DMS79 (cell line): Measurements from ENCODE around the gene MICAL2.
"Not testable (repeated sequence)": the region's sequence is repeated elsewhere in the genome, so short reads cannot be mapped to it uniquely, and the experiment has no call there.

Experiments
- DNase-seq: peaks from one replicate; lab custom pipeline; 2025; lab: John Stamatoyannopoulos, UW

The MICAL2 gene

DNA sequence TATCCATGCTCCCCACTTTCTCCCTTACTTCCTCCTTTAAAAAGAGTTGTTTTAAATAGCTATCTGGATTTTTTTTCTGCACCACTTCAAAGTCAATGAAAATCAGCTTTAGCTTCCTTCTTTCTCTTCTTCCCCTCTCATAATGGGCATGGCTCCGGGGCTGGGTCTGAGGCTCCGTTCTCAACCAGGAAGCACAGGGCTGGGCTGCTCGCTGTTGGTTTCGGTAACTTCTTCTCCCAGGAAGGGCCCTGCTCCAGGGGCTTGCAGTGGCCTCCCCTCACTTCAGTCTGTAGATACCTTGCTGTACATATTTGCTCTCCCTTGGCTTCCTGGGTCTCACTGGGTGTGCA, 23.8 kb downstream of the MICAL2 start:
- no peak for DNase-seq

GRCh38 chr11:12135185-12135584, 24.8 kb downstream of the MICAL2 start:
- DNase-seq = no peak

- no peak for DNase-seq
These were observed 26.8 kb downstream of the MICAL2 start for GRCh38 chr11:12137005-12137690.

- no peak for DNase-seq
These were observed 27.7 kb downstream of the MICAL2 start for GRCh38 chr11:12137938-12138731.

DNA sequence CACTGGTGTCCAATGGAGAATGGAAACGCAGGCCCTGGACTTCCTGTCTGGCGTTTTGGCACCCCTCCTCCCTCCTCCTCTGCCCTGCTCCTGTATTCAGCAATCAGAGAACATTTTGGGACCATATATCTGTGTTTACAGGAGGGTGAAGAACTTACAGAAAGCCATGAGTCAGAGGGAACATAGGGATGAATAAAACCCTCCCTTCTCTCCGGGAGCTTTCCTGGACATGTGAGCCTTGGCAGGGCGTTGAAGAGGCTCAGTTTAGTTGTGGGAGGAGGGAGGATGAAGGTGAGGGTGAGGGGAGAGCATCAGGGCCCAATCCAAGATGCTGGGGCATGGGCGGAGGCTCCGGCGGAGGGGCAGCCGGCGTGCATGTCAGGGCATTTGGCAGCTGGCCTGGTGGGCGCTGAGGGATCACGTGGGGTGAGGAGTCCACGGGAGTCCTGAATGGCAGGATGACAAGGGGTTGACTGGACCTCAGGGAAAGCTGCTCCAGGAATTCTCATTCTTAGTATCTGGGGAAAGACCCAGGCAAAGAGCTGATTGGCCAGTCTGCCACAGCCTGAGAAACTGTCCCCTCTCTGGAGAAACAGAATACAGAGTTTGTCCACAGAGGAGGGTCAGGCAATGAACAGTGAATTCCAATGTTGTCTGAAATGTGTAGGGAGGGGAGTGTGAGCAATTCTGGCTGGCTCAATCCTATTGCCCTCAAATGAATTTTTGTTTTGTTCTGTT, 28.9 kb downstream of the MICAL2 start:
- no peak for DNase-seq

DNA sequence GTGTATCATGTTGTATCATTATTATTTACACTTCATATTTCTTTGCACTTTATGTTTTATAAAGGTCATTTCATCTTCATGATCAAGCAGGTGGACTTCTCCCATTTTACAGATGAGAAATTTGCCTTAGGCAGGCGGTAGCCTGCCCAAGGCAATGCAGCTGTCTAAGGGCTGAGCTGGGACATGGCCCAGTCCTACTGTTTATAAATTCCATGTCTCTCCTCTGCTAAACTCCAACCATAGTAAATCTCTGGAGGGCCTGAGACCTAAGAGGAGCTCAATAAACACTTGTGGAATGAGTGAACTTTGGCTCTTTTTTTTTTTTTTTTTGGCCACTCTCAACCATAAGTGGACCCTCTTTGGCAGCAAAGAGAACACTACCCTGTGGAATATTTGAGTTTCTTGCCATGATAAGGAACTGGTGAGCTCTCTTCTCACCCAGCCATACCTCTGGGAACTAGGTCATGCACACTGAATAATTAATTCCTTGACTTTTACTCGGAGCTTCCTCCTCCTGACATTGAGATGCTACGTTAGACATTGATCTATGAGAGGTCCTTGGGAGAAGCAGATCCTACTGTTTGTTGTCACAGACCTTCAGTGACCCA, 29.9 kb downstream of the MICAL2 start:
- no peak for DNase-seq

DNA sequence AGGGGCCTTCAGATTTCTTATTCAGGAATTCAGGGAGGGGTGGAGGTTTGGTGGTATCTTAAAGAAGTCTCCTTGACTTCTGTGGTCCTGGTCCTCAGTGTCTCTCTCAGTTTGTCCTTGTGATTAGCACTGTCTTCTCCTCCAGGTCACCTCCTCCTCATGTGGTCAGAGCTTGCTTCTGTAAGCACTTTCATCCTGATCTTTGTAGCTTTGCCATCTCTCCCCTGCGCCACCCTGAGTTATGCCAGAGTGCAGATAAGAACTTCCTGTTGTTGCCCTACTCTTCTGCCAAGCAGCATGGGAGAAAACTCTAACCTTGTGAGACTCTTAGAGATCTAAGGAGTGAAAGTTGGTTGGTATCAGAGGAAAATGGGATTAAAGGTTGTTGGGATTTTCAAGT, 30.9 kb downstream of the MICAL2 start:
- DNase-seq = no peak

GRCh38 chr11:12142176-12142575, 31.8 kb downstream of the MICAL2 start:
- DNase-seq = no peak

DNA sequence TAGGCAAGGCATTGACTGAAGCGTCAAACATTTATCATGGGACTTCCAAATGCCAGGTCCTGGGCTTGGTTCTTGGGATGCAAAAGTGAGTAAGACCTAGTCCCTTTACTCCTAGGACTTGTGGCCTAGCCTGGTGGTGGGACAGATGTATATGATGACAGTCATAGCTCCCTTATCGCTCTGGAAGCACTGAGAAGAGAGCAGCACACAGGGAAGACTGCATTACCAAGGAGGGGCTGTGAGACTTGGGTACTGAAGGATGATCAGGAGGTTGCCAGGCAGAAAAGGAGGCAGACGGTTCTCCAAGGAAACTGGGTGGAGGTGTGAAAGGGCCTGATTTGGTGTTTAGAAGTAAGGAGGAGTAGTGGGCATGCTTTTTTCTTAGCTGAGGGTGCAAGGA, 32.5 kb downstream of the MICAL2 start:
- no peak for DNase-seq

DNA sequence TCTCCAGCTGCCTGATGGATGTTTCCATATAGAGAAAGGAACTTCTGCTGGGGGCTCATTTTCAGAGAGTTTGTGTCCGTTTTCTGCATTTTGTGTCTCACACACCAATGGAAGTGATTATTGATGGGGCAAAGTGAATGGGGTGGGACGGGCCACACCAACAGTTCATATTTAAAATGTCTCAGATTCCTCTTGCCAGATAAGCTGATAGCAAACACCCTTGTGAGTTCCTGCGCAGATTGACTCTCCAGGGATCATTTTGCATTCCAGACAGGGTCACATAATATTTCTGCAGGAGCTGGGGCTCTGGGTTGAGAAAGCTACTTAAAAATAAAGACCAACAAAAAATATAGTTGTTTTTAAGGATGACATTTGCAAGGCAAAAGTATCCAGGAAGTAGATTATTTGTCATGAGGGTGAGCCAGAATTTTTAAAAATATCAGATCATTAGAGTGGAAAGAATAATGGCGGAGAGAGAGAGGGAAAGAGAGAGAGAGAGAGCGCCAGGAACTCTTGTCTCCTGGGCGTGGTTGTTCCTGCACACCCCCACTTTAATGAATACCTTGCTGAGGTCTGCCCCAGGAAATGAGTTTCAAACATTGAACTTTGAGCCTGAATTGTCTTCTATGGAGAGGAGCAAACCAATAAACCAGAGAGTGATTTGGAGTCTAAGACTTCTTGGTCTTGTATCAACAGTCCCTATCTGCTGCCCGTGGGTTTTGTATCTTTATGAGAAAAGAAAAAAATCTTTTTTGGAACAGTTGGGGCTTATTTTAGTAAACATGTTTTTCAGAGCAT, 33.3 kb downstream of the MICAL2 start:
- no peak for DNase-seq

DNA sequence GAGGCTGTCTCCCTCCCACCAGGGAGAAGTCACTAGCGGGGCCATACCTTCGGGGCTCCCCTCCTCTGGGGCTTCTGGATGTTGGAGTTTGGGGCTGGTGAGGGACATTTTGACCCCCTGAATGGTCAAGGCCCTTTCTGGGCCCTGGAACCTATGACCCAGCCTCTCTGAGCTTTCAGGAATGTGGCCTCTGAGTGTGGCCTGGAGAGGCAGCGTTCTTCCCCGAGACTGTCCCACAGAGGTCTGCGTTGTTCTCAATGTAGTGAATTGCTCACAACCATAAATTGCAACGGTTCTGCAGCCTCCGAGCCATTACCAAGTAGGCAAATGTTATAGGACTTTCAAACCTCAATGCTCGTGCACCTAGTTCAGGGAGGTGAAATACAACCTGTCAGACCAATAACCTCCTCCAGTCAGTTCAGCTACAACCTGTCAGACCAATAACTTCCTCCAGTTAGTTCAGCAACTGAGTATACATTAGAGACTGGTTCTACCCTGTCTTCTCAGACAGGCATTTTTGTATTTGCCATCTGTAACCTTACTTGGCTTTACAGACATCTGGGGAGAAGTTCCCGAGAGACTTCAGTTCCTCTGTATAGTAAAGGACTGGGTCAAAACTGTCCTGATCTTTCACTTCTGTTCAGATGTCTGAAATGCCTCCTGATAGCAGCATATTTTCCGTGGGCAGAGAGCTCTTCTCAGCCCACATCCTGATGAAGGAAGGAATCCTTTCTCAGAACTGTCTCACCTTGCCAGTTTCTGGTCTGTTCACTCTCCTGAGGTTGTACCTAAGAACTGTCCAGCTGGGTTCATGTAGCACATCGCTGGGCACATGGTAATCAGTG, 34.2 kb downstream of the MICAL2 start:
- DNase-seq = no peak

DNA sequence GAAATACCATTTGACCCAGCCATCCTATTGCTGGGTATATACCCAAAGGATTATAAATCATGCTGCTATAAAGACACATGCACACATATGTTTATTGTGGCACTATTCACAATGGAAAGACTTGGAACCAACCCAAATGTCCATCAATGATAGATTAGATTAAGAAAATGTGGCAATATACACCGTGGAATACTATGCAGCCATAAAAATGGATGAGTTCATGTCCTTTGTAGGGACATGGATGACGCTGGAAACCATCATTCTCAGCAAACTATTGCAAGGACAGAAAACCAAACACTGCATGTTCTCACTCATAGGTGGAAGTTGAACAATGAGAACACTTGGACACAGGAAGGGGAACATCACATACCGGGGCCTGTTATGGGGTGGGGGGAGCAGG, 36.3 kb downstream of the MICAL2 start:
- DNase-seq = not testable (repeated sequence)

DNA sequence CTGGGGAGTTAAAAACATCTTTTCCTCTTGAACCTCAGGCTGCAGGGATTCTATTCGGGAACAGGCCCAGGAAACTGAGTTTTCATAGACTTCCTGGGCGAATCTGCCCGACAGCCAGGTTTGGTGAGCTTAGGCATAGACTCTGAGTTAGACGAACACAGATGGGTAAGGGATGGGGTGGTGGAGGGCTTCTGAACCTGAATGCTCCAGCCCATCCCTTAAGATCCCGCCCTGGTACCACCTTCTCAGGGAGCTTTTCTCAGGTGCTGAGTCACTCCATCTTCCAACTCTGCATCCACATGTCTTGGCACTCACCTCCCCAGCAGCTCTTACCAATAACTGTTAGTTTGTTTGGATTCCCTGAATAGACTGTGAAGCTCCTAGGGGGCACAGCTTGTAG, 37.4 kb downstream of the MICAL2 start:
- DNase-seq = no peak

DNA sequence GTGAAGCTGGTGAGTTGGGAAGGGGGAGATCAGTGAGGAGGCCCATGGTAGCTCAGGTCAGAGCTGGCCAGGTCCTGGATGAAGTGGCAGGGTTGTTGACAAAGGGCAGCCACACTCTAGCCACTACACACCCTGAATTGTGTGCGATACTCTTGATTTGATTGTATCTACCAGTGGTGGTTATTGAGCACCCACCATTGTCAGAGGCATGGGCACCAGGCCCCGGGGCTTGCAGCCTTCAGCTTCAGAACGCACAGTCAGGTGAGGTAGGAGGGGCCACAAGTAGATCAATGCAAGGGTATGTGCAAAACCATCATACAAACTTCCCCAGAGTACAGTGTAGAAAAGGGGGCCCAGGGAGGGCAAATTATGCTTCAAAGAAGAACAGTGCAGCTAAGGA, 38.1 kb downstream of the MICAL2 start:
- no peak for DNase-seq

- DNase-seq = no peak
These were observed 38.5 kb downstream of the MICAL2 start for GRCh38 chr11:12148882-12149281.

DNA sequence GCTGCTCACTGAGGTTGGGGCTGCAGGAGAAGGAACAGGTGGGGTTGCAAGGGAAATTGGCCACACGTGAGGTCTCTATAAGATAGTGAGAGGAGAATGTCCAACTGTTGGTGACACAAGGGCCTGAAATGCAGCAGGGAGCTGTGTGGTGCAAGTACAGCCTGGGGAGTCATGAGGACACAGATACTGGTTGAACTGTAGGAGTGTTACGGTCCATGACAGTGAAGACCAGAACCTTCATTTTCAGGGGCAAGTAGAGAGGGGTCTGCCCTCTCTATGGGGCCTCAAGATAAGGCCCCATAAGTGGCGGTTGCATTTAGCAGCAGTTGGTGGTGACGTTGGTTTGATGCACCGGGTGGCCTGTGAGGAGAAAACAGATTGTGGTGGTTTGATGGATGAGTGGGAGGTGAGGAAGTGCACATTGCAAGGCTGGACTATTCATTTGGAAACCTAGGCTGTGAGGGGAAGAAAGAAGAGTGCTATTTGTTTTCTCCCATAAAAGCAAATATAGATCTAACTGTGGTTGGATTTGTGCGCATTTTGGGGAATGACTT, 39.4 kb downstream of the MICAL2 start:
- no peak for DNase-seq

DNA sequence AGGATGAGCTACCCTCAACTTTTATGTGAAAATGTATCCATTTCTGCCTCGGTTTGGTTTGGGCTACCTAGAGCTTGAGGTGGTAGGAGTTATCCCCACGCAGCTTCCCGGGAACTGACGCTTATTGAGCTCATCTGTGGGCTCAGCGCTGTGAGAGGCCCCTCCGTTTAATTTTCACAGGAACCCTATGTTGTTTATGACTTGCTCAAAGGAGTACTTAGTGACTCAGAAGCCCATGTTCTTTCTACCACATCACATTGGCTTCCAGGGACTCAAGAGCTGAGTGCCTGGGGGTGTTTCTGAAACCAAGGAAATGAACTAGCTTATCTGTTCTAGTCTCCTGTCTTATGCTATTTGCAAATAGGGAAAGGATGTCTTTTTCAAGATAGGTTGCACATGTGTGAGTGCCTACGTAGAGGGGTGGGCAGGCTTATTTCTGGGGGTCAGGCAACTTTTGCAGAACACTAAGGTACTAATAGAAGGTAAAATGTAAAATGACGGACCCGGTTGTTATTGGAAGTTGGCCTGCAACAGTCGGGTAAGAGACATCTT, 40.5 kb downstream of the MICAL2 start:
- peak; percentile 49 for DNase-seq

DNA sequence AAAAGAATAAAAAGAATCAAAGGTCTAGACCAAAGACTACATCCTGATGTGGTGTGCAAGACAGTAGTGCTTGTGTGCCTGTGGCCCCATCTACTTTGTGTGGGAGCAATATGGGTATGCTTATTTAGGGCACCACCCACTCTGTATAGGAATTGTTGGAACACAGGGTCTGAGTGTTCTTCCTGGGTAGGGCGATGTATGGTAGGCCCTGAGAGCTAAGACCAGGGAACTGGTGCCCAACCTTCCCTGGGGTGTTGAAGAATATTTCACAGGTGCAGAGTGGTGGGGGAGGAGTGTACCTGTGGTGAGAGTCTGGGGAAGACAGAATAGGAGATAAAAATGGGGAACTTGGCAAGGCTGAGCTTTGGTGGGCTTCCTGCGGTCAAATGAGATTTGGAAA, 41.9 kb downstream of the MICAL2 start:
- DNase-seq = no peak

GRCh38 chr11:12154871-12155668, 44.7 kb downstream of the MICAL2 start:
- DNase-seq = no peak
